Hepatocyte (in vitro differentiated cells): ENCODE measurements around the gene WNT2.

Source experiments
- CTCF ChIP-seq: fragments of 200-600 bp; sonication (generic); IDR thresholded peaks from 2 replicates; pipeline ENCODE4 v1.5.1; 2016; ENCODE audit warnings: antibody characterized with exemption, mild to moderate bottlenecking; ENCODE audit not compliant: poor library complexity
- EZH2phosphoT487 ChIP-seq: fragments of 200-600 bp; sonication (generic); IDR thresholded peaks from one replicate; pipeline ENCODE4 v1.6.1; 2018; ENCODE audit warnings: antibody characterized with exemption, mild to moderate bottlenecking, low read depth, moderate library complexity; ENCODE audit not compliant: unreplicated experiment, severe bottlenecking

GRCh38 chr7:117283779-117284178 is 39.1 kb downstream of the WNT2 start:
- TF ChIP-seq CTCF (no peak), EZH2phosphoT487 (no peak)
